HG02840 (cell line): Measurements from ENCODE around the gene PDE7B.
"Not testable (repeated sequence)": the region's sequence is repeated elsewhere in the genome, so short reads cannot be mapped to it uniquely, and the experiment has no call there.

Experiments used
- ATAC-seq: cut with Tn5 transposase; IDR thresholded peaks from one replicate; pipeline ENCODE4 v1.9.1; 2021; ENCODE audit warnings: mild to moderate bottlenecking, moderate library complexity, moderate number of reproducible peaks; ENCODE audit not compliant: unreplicated experiment, low FRiP score

PDE7B gene

DNA sequence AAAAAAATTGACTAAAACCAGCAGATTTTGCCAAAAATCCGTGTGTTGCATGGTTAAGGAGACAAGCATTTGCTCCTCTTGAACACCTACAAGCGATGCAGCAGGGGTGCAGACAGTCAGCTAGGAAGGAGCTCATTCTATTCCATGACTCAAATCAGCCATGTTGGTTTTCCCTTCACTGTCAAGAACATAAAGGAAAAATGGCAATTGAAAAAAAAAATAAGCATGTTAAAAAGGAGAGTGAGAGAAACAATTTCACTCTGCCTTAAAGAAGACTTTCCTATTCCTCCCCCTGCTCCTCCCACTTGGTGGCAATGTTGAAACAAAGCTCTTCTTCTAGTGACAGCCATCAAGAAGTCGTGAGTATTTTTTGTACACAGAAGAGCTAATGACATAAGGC, 283.2 kb downstream of the PDE7B start:
- no peak for ATAC-seq

DNA sequence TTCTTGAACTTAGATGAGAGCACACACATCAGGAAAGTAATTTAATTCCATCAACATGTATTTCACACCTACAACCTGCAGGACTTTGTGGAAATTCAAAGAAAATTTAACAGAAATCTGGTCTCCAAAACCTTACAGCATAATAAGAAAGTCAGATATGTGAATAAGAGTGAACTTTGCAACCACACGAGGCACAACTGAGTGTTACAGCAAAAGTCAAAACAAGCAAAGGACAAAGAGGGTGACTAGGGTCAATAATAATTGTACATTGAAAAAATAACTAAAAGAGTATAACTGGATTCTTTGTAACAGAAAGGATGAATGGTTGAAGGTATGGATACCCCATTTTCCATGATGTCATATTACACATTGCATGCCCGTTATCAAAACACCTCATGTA, 284.8 kb downstream of the PDE7B start:
- ATAC-seq, result no peak

DNA sequence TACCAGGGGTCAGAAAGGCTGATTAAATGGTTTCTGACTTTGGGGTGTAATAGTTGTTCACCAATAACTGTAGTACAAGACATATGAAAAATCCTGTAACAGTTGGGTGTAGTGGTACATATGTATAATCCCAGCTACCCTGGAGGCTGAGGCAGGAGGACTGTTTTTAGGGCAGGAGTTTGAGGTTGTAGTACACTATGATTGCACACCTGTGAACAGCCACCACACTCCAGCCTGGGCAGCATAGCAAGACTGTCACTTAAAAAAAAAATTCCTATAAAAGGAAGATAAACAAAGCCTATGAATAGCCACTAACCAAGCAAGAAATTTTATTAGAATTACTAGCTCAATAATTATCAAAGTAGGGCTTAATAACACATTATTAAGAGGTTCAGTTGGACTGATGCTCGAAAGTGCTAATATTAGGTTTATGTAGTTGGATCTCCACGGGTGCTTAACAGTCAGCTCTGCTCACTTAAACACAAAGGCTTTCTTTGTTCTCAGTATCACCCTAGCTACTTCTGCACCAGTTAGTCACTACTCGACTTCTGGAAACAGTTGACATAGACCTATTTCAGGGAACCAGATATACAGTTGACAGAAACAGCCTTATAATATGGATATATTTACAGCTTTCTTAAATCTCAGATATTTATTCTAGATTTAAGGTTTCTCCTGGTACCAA, 285.6 kb downstream of the PDE7B start:
- ATAC-seq, result no peak

DNA sequence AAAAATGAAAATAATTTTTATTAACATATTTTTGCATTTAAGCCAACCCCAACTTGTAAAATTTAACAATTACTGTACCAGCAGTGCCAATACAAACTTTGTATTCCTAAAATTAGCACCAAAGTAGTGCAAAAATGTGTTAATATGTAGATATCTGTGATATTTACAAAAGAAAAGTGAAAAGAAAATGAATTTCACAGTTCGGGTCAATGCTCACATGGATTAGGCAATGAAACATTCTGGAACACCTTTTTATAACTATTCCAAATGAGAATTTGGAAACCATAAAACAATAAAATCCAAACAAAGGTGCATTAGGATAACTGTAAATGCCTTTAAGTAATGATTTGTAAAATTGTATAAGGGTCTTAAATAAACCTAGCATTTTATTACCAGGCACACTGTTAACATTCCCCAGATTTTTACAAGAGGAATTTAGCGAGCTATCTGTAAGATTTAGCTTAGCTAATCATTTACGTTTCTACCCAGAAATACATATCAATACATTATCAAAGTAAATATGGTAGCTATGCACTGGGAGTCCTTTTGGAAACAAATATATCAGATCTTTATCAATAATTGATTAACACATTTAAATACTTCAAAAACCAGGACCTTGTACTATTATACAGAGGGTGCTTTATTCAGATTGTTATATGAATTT, 286.4 kb downstream of the PDE7B start:
- ATAC-seq, result no peak

DNA sequence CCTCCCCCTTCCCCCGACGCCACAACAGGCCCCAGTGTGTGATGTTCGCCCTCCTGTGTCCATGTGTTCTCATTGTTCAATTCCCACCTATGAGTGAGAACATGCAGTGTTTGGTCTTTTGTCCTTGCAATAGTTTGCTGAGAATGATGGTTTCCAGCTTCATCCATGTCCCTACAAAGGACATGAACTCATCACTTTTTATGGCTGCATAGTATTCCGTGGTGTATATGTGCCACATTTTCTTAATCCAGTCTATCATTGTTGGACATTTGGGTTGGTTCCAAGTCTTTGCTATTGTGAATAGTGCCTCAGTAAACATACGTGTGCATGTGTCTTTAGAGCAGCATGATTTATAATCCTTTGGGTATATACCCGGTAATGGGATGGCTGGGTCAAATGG, 287.6 kb downstream of the PDE7B start:
- not testable (repeated sequence) for ATAC-seq

DNA sequence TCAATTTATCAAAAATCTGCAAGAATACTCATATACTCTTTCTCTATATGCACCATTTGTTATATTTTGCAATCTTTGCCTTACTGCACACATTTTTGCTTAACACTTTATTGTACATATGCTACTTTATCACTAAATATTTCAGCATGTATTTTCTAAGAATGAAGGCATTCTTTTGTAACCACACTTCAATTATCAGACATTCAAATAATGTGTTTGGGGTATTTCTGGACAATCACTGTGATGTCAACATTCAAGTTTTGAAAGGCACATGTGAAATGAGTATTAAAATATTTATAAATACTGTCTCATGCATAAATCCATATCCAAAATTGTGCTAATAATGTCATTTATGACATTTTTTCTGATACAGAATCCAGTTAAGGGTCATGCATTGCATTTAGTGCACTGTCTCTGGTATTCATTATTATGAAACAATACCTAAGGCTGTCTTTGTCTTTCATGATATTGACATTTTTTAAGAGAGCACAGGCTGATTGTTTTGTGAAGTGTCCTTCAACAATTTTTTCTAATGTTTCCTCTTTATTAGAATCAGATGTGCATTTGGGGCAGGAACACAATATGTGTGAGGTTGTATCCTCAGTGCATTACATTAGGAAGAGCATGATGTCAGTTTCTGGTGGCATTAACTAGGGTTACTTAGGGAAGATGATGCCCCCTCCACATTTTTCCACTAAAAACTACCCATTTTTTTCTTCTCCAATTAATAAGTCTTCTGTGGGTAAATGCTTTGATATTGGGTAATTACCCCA, 292.9 kb downstream of the PDE7B start:
- ATAC-seq, result no peak

DNA sequence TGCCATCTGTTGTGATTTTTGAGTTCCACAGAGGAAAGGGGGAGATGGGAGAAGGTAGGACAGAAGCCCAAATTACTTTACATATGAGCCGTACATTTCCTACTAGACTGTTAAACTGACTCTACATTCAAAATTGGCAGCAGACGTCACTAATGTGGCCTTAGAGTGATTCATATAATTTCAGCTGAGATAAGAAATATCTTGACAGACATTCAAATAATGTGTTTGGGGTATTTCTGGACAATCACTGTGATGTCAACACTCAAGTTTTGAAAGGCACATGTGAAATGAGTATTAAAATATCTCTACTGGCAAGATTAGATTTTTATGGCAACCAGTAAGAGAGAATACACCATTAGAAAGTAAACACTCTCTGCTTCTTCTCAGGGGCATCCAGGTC, 294.6 kb downstream of the PDE7B start:
- no peak for ATAC-seq

DNA sequence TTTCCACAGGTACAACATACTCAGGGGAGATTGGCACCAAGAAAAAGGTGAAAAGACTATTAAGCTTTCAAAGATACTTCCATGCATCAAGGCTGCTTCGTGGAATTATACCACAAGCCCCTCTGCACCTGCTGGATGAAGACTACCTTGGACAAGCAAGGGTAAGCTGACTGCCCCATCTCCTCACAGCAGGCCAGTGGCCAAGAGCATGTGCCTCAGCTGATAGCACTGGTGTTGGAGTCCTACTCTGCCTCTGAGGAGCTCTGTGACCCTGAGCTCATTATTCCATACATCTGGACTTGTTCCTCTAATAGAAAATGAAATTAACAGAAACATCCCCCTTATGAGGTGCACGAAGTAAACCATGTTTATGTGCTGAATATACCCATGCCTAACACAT, 295.8 kb downstream of the PDE7B start:
- no peak for ATAC-seq

DNA sequence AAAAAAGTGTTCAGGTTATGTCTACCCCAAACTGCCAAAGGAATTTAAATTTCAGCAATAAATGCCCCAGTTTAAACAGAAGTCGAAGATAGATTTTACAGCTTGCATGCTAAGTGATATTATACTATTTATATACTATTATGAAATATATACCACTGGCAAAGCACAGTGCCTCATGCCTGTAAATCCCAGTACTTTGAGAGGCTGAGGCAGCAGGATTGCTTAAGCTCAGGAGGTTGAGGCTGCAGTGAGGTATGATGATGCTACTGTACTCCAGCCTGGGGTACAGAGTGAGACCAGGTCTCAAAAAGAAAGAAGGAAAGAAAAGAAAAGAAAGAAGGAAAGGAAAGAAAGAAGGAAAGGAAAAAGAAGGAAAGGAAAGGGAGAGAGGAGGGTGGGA, 296.6 kb downstream of the PDE7B start:
- ATAC-seq, result no peak

DNA sequence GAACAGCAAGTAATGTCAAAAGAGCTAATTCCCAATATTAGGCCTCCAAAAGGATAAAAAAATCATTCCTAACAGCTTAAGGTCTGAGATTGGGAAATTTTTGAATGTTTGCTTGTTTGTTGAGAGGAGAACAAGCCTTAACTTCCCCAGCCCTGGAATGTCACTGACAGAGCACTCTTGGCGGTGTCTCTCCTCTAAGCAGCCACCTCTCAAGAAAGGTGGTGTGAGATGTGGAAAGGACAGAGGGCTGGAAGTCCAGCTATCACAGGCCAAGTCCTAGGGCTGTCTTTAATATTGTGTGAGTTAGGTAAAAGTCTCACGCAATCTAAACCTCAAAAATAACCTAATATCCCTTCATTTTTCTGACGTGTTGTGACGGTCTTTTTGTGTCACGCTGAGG, 297.0 kb downstream of the PDE7B start:
- no peak for ATAC-seq

DNA sequence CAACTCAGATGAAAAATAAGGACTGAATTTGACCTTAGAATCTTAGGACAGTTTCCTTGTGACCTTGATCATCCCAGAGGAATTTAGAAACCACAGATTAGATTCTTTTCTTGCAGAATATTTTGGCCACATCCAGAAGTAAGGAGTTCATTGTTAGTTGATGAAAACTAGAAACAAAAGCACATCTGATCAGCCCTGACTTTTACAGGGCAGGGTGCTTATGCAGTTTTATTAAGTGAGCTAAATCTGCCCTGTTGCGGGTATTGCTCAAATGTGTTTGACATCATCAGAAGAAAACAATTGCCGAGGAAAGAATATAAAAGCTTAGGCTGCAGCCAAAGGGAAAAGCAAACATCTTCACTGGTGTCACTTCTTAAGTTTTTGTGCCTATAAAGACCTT, 297.8 kb downstream of the PDE7B start:
- ATAC-seq, result no peak

DNA sequence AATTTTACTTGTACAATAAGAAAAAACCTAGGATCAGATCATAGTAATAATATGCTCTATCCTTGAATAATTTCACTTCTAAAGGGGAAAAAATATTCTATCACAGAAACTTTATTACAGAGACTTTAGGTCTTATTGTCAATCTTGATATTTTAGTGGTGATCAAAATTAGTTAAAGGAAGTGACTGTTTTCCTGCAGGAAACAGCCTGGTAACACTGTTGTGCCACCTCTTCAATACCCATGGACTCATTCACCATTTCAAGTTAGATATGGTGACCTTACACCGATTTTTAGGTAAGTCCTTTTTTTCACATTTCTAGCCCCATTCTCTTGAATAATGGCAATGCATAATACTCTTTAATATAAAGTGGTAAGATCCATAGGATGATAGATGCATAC, 299.5 kb downstream of the PDE7B start:
- no peak for ATAC-seq

DNA sequence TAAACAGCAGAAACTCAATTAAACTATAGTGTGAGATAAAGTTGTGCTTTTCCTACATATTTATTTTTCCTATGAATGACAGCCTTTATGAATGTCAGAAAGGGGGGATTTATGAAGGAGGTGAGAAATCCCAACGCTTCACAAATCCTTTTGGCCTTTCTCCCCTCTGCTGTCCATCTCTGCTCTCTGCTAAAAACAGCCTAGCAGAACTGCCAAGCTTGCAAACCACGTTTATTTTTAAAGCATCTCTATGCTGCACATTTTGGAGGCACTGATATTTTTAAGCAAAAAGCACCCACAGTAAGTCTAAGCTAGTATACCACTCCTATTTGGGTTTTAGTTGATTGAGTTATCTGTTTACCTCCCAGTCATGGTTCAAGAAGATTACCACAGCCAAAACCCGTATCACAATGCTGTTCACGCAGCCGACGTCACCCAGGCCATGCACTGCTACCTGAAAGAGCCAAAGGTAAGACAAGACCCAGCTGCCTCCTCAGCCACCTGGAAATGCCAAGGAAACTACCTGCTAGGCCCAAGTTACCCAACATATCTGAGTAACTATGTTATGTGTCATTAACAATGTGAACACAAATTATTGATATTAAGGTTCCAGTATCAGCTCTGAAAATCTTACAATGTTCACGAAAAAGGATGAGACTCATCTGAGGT, 302.3 kb downstream of the PDE7B start:
- ATAC-seq, result no peak

DNA sequence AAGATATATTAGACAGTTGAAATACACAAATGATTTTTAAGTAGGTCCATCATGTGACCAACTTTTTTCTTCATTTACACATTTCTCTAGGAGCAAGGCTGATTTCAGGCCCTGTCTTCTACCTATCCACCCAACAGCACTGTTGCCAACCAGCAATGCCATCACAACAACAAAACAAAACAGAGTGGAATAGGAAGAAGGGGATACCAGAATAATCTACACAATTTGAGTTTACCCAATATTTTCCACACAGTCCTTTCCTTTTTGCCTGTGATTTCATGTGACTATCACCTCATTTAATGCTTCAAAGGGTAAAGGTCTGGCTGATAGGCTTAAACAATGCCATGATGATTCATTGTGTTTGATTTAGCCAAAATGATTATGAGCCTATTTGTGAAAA, 303.7 kb downstream of the PDE7B start:
- ATAC-seq, result no peak

DNA sequence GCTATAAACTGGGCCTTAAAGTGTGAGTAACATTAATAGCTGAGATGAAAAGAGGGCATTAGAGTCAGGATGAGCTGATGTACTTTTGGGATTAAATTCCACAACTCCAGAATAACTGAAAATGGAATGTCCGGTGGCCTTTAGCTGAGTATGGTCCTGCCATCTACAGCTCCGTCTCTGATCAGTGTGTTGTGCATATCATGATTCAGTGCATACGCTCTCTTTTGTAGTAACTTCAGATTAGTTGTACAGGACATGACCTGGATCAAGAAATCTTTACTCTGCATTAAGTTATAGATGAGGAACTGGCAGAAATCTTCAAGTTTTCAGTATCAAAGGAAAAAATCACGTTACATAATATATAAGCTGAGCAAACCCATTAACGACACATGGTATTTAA, 306.2 kb downstream of the PDE7B start:
- ATAC-seq, result no peak

DNA sequence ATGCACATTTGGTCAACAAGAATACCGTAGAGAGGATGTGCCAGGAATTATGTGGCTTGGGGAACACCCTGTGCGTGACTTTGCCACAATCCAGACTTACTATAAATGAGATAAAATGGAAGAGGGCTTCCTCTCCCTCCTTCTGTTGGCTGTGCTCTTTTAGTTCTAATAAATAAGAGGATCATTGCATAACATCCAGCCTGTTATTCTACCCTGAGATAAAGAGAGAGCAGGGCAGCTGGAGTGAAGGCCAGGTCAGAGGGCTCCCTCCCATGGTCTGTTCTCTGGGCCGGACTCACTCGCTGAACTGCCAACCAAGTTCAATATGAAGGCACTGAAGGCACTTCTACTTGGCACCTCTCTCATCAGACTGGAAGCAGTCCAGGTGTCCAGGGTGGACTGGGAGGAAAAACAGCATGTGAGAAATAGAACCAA, 306.9 kb downstream of the PDE7B start:
- ATAC-seq, result no peak

DNA sequence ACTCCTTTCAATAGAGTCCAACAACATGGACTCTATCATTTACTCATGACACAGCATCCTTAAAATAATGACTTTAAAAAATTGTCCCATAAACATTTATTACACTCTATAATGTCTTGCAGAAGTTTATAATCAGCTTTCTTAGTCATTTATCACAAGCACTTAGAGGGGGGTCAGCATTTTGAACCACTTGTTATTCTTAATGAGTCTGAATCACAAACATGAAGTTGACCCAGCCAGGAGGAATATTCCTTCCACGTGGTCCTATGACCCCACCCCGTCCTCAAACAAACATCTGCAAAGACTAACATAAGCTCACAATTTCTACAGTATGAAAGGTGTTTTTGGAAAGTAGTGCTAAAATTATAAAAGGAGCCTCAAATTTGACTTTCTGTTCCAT, 307.5 kb downstream of the PDE7B start:
- ATAC-seq, result no peak

DNA sequence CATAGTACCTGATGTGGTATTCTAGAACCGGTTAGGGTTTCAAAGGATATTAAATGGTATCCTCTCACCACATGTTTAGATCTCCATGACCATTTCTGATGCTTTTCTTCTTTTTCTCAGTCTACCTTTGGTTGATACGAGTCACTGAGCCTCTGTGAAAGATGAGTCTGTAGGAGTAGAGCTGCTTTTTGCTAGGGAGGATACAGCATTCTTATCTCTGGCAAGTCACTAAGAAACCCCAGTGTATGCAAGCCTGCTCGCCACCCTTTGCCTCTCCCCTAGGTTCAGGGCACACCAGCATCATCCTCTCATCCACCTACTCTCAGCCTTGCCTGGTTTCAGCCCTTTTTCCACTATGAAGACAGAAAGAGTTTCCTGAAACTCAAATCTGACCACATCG, 308.7 kb downstream of the PDE7B start:
- no peak for ATAC-seq

DNA sequence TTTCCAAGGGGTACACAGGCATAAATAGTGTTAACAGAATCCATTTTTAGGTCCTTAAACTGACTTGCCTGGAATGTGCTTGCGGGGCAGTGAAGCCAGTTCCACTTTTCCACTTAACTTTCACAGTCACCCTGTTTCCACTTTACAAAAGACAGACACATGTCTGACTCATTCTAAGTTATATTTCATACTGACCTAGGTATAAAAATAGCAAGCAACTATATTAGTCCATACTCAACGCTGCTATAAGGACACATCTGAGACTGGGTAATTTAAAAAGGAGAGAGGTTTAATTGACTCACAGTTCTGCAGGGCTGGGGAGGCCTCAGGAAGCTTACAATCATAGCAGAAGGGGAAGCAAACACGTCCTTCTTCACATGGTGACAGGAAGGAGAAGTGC, 310.4 kb downstream of the PDE7B start:
- no peak for ATAC-seq

DNA sequence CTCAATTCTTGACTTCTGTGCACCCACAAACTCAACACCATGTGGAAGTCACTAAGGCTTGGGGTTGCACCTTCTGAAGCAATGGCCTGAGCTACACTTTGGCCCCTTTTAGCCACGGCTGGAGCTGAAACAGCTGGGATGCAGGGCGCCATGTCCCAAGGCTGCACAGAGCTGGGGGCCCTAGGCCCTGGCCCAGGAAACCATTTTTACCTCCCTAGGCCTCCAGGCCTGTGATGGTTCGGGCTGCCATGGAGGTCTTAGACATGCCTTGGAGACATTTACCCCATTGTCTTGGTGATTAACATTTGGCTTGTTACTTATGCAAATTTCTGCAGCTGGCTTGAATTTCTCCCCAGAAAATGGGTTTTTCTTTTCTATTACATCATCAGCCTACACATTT, 311.8 kb downstream of the PDE7B start:
- ATAC-seq, result no peak

DNA sequence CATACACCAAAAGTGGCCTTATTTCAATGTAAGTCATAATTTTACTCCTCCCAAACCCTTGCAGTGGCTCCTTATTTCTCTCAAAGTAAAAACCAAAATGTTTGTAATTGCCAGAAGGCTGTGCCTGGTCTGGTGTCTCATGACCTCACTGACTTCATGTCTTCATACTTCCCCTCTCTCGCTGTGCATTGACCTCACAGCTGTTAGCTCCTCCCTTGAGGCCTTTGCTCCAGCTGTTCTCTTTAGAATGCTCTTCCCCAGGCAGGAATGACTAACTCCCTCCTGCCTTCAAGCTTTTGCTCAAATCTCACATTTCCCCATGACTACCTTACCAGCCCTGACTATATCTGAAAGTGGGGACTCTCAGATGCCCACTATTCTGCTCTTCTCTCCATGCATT, 315.3 kb downstream of the PDE7B start:
- no peak for ATAC-seq
